SK-N-SH treated with all-trans-retinoic acid at 6 μM for 48 hours (cell line): ENCODE results near the gene SLC2A4.

Experiments
- ATAC-seq: fragments of 200-7000 bp; cut with Tn5 transposase; 3 replicates; pipeline ENCODE4 v1.9.1; 2020; ENCODE audit warnings: mild to moderate bottlenecking, moderate library complexity
- ARNTL ChIP-seq: fragments of 450-650 bp; formaldehyde crosslinking; IDR thresholded peaks from 2 replicates; pipeline ENCODE4 v1.5.0; 2020; ENCODE audit warnings: low read depth, mild to moderate bottlenecking, moderate library complexity, borderline replicate concordance
- BACH2 ChIP-seq: fragments of 250-450 bp; sonication (Bioruptor Pico); IDR thresholded peaks from 2 replicates; pipeline ENCODE4 v1.9.0; 2021; ENCODE audit warnings: mild to moderate bottlenecking, borderline replicate concordance
- CREB5 ChIP-seq: fragments of 250-450 bp; sonication (Bioruptor Pico); IDR thresholded peaks from 2 replicates; pipeline ENCODE4 v1.5.1; 2020; ENCODE audit warnings: low read depth, mild to moderate bottlenecking, moderate library complexity
- CSDC2 ChIP-seq: fragments of 250-450 bp; sonication (Bioruptor Pico); IDR thresholded peaks from 2 replicates; pipeline ENCODE4 v1.5.0; 2020; ENCODE audit warnings: mild to moderate bottlenecking, moderate library complexity
- ESRRG ChIP-seq: fragments of 250-450 bp; sonication (Bioruptor Pico); IDR thresholded peaks from 2 replicates; pipeline ENCODE4 v1.6.1; 2021; ENCODE audit warnings: mild to moderate bottlenecking
- GLIS3 ChIP-seq: fragments of 250-450 bp; sonication (Bioruptor Pico); IDR thresholded peaks from 2 replicates; pipeline ENCODE4 v1.5.0; 2020; ENCODE audit warnings: mild to moderate bottlenecking, moderate library complexity
- OSR1 ChIP-seq: fragments of 250-450 bp; sonication (Bioruptor Pico); IDR thresholded peaks from 2 replicates; pipeline ENCODE4 v1.8.0; 2022; ENCODE audit warnings: moderate library complexity, mild to moderate bottlenecking, inconsistent platforms
- PATZ1 ChIP-seq: fragments of 250-450 bp; sonication (Bioruptor Pico); IDR thresholded peaks from 2 replicates; pipeline ENCODE4 v1.8.0; 2020; ENCODE audit warnings: mild to moderate bottlenecking, moderate library complexity, borderline replicate concordance
- POU6F1 ChIP-seq: fragments of 250-450 bp; sonication (Bioruptor Pico); IDR thresholded peaks from 2 replicates; pipeline ENCODE4 v1.8.0; 2021; ENCODE audit warnings: low read depth, mild to moderate bottlenecking, moderate library complexity, borderline replicate concordance
- PPARA ChIP-seq: fragments of 250-450 bp; sonication (Bioruptor Pico); IDR thresholded peaks from 2 replicates; pipeline ENCODE4 v1.5.0; 2020; ENCODE audit warnings: mild to moderate bottlenecking, borderline replicate concordance
- RARB ChIP-seq: fragments of 250-450 bp; sonication (Bioruptor Pico); IDR thresholded peaks from 2 replicates; pipeline ENCODE4 v1.8.0; 2021; ENCODE audit warnings: mild to moderate bottlenecking, moderate library complexity
- SNAI2 ChIP-seq: fragments of 250-450 bp; sonication (Bioruptor Pico); IDR thresholded peaks from 2 replicates; pipeline ENCODE4 v1.5.0; 2020; ENCODE audit warnings: mild to moderate bottlenecking, moderate library complexity
- TCF4 ChIP-seq: fragments of 250-450 bp; sonication (Bioruptor Pico); IDR thresholded peaks from 2 replicates; pipeline ENCODE4 v1.8.0; 2021; ENCODE audit warnings: mild to moderate bottlenecking, moderate library complexity, borderline replicate concordance
- TOX ChIP-seq: fragments of 250-450 bp; sonication (Bioruptor Pico); IDR thresholded peaks from 2 replicates; pipeline ENCODE4 v1.8.0; 2021; ENCODE audit warnings: mild to moderate bottlenecking, moderate library complexity, borderline replicate concordance
- TSHZ2 ChIP-seq: fragments of 250-450 bp; sonication (Bioruptor Pico); IDR thresholded peaks from 2 replicates; pipeline ENCODE4 v1.5.0; 2020; ENCODE audit warnings: mild to moderate bottlenecking, moderate library complexity
- ZC3H10 ChIP-seq: fragments of 250-450 bp; sonication (Bioruptor Pico); IDR thresholded peaks from 2 replicates; pipeline ENCODE4 v1.5.1; 2021; ENCODE audit warnings: mild to moderate bottlenecking, moderate library complexity
- ZFP3 ChIP-seq: fragments of 250-450 bp; sonication (Bioruptor Pico); IDR thresholded peaks from 2 replicates; pipeline ENCODE4 v1.5.0; 2020; ENCODE audit warnings: mild to moderate bottlenecking, moderate library complexity
- ZFP30 ChIP-seq: fragments of 450-650 bp; formaldehyde crosslinking; IDR thresholded peaks from 2 replicates; pipeline ENCODE4 v1.5.0; 2022; ENCODE audit warnings: mild to moderate bottlenecking, moderate library complexity
- ZNF565 ChIP-seq: fragments of 450-650 bp; formaldehyde crosslinking; conservative IDR thresholded peaks from 2 replicates; pipeline ENCODE4 v1.5.0; 2020; ENCODE audit warnings: low read depth, mild to moderate bottlenecking, moderate library complexity
- ZNF70 ChIP-seq: fragments of 450-650 bp; formaldehyde crosslinking; IDR thresholded peaks from 2 replicates; pipeline ENCODE4 v1.5.0; 2020; ENCODE audit warnings: mild to moderate bottlenecking, moderate library complexity
- ZNF8 ChIP-seq: fragments of 450-650 bp; formaldehyde crosslinking; IDR thresholded peaks from 2 replicates; pipeline ENCODE4 v1.5.0; 2020; ENCODE audit warnings: mild to moderate bottlenecking, moderate library complexity

The SLC2A4 gene

GRCh38 chr17:7315570-7316235 is 34.2 kb downstream of the SLC2A4 start:
- TF ChIP-seq ZNF8 (CRISPR knock-in tag): no peak
- TF ChIP-seq ZFP30 (CRISPR knock-in tag): no peak
- TF ChIP-seq CSDC2 (CRISPR knock-in tag): no peak
- no peak for TF ChIP-seq GLIS3
- TF ChIP-seq SNAI2 (CRISPR knock-in tag): no peak
- TF ChIP-seq BACH2 (CRISPR knock-in tag): no peak
- no peak for TF ChIP-seq ZNF565 (CRISPR knock-in tag)
- TF ChIP-seq POU6F1 (CRISPR knock-in tag): no peak
- ATAC-seq: peak; percentile 32

- TF ChIP-seq ZFP30 (CRISPR knock-in tag) (no peak), CSDC2 (CRISPR knock-in tag) (no peak), ZNF8 (CRISPR knock-in tag) (no peak), ZFP3 (CRISPR knock-in tag) (no peak), ZNF70 (CRISPR knock-in tag) (no peak), ZC3H10 (CRISPR knock-in tag) (no peak), TOX (no peak), ESRRG (no peak)
- no peak for ATAC-seq
Measured at GRCh38 chr17:7317161-7317803, 35.8 kb downstream of the SLC2A4 start.

GRCh38 chr17:7318121-7318860 is 36.8 kb downstream of the SLC2A4 start:
- no peak for ATAC-seq
- TF ChIP-seq ZFP3 (CRISPR knock-in tag) (no peak), PATZ1 (CRISPR knock-in tag) (no peak), CSDC2 (CRISPR knock-in tag) (no peak), POU6F1 (CRISPR knock-in tag) (no peak), ESRRG (no peak), RARB (CRISPR knock-in tag) (no peak), TCF4 (CRISPR knock-in tag) (no peak), BACH2 (CRISPR knock-in tag) (no peak), ZNF565 (CRISPR knock-in tag) (no peak), ZFP30 (CRISPR knock-in tag) (no peak), SNAI2 (CRISPR knock-in tag) (no peak), ARNTL (CRISPR knock-in tag) (no peak), PPARA (CRISPR knock-in tag) (no peak), ZNF70 (CRISPR knock-in tag) (no peak), GLIS3 (no peak), TSHZ2 (CRISPR knock-in tag) (no peak), OSR1 (CRISPR knock-in tag) (no peak), ZC3H10 (CRISPR knock-in tag) (no peak), CREB5 (no peak)
- TF ChIP-seq, all 23 proteins: peak for 0
